ENCODE data around the gene ERCC1. TPM values are rescaled to one million over a fixed set of nuclear protein-coding genes. Genes with fewer than 3 reads are reported as not detected.

The ERCC1 gene
- total RNA-seq, 6 experiments from 2014 or later = 19.2 to 29.4 (median 22.6) TPM

DNA sequence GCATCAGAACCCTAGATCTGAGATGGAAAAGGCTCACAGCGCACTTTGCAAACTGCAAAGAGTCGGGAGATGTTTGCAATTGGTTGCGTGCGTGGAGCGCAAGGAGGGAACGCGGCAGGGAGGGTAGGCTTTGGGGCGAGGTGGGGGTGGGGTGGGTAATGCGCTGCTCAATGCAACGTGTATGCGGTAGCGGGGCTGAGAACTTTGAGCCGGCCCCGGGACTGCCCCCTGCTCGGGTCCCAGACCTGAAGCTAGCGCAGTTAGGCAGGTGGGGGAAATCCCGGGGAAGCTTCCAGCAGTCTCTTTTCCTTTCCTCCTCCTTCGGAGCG is 45.0 kb upstream of the ERCC1 start:
- Histone ChIP-seq H3K4me3 (peak overlapping the region; percentile 47 to 76 (median 61)), H3K36me3 (no peaks in the 10 kb centered on the region), H3K27me3 (no peaks in the 10 kb centered on the region), H3K9me3 (no peaks in the 10 kb centered on the region), H3K4me1 (peaks cover 0 to 19% (median 7%) of the 10 kb centered on the region in 4 donors), H3K27ac (peak overlapping the region; percentile 69 to 92 (median 90))
- intact Hi-C loops (cut with DNase I) = no loop called here
- TF ChIP-seq POLR2A (IDR thresholded peaks at IDR 0.05) (no peak), CTCF (IDR thresholded peaks at IDR 0.05) (no peak)
- DNase-seq = peak in 1 of 3 donors; percentile 46
- peak; percentile 13 to 40 (median 34) for ATAC-seq
- WGBS (ENCODE audit: insufficient coverage, low coverage, low lambda C conversion rate, missing lambda C conversion rate) = 2% methylated on average over 15 of the region's 19 CpGs

- Histone ChIP-seq H3K27me3 (no peaks in the 10 kb centered on the region), H3K9me3 (no peaks in the 10 kb centered on the region), H3K4me1 (peaks cover 0 to 19% (median 7%) of the 10 kb centered on the region in 4 donors), H3K27ac (peak overlapping the region; percentile 69 to 90 (median 81)), H3K4me3 (peak overlapping the region; percentile 47 to 76 (median 61)), H3K36me3 (no peaks in the 10 kb centered on the region)
- TF ChIP-seq CTCF (IDR thresholded peaks at IDR 0.05) (no peak), POLR2A (IDR thresholded peaks at IDR 0.05) (no peak)
- ATAC-seq = peak in 1 of 4 donors; percentile 3
- whole genome bisulfite sequencing (ENCODE audit: insufficient coverage, low coverage, low lambda C conversion rate, missing lambda C conversion rate) = 2% methylated on average over 13 of the region's 31 CpGs
- DNase-seq = peak in 1 of 3 donors; percentile 64
- intact Hi-C loops (cut with DNase I) = no loop called here
Observed at GRCh38 chr19:45468159-45468651, 44.5 kb upstream of the ERCC1 start.

DNA sequence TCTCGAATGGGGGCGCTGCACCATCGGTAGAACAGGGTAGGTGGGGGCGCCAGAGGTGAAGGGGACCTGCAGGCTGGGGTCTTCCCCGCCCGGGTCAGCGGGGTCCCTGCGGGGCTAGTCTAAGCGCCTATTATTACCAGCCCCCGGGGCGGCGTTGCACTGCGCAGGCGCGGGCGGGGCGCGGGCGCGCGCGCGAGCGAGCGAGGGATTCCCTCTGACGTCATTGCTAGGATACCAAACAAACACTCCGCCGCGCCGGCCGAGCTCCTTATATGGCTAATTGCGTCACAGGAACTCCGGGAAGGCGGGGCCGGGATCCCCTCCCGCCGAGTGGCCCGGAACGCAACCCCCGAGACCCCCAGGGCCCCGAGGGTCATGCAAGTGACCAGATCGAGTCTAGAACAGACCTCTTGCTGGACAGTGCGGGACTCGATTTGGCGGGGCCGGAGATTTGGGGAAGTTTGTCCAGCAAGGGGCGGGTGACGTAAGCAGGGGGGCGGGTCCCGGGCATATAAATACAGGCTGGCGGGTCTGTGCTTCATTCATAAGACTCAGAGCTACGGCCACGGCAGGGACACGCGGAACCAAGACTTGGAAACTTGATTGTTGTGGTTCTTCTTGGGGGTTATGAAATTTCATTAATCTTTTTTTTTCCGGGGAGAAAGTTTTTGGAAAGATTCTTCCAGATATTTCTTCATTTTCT is 43.9 kb upstream of the ERCC1 start, which contains the start of gene FOSB:
Gene FOSB (plus strand): TSS at position 541 of the 703 bp plus-strand sequence. CDS start 591 bp downstream, outside the sequence.
- peak within 1 kb of the TSS; percentile 69 to 92 (median 90) for H3K27ac ChIP-seq
- peak; percentile 59 to 73 (median 65) for ATAC-seq
- no peaks in the 10 kb centered on the region for H3K9me3 ChIP-seq
- no peaks in the 10 kb centered on the region for H3K27me3 ChIP-seq
- DNase-seq = peak; percentile 94 to 96 (median 96)
- intact Hi-C loops (cut with DNase I) = no loop called here
- 0% methylated on average over 21 of the region's 56 CpGs for WGBS (ENCODE audit: insufficient coverage, low coverage, low lambda C conversion rate, missing lambda C conversion rate)
- no peaks in the 10 kb centered on the region for H3K36me3 ChIP-seq
- TF ChIP-seq CTCF (IDR thresholded peaks at IDR 0.05) = peak in 1 of 4 donors; percentile 12
- TF ChIP-seq POLR2A (IDR thresholded peaks at IDR 0.05) = peak; percentile 96
- H3K4me1 ChIP-seq = peaks cover 0 to 15% (median 7%) of the 10 kb centered on the region in 4 donors
- peak within 1 kb of the TSS; percentile 47 to 76 (median 61) for H3K4me3 ChIP-seq

DNA sequence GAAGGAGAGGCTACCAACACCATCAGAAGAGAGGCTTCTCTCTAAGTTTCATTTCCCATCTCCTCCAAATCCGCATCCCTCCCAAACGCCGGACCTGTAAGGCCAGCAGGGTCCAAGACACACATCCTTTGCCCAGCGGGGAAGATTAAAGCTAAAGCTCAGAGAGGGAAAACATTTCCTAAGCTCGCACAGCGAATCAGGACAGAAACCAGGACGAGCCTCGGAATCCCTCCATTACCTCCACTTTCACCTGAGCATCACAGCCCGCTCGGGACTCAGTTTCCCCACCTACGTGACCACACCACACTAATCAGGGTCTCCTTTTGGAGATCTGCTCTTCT is 43.4 kb upstream of the ERCC1 start:
- ATAC-seq (no peak), DNase-seq (no peak)
- H3K9me3 ChIP-seq = no peaks in the 10 kb centered on the region
- H3K27me3 ChIP-seq = no peaks in the 10 kb centered on the region
- no peaks in the 10 kb centered on the region for H3K36me3 ChIP-seq
- peaks cover 0 to 15% (median 7%) of the 10 kb centered on the region in 4 donors for H3K4me1 ChIP-seq
- WGBS (ENCODE audit: insufficient coverage, low coverage, low lambda C conversion rate, missing lambda C conversion rate) = under 1% methylated on average over 11 of the region's 11 CpGs
- H3K4me3 ChIP-seq = peak overlapping the region; percentile 31 to 76 (median 61)
- intact Hi-C loops (cut with DNase I) = no loop called here
- TF ChIP-seq CTCF (IDR thresholded peaks at IDR 0.05) (no peak), POLR2A (IDR thresholded peaks at IDR 0.05) (no peak)
- H3K27ac ChIP-seq = peak overlapping the region; percentile 69 to 90 (median 81)

Measured in right lobe of liver (tissue), 6 donors.